Hepatocyte (in vitro differentiated cells): ENCODE results near the gene GCNT4.

Source experiments
- CTCF ChIP-seq: fragments of 200-600 bp; sonication (generic); IDR thresholded peaks from 2 replicates; pipeline ENCODE4 v1.5.1; 2016; ENCODE audit warnings: antibody characterized with exemption, mild to moderate bottlenecking; ENCODE audit not compliant: poor library complexity
- EZH2 ChIP-seq: fragments of 200-600 bp; sonication (generic); IDR thresholded peaks from 2 replicates; pipeline ENCODE4 v1.6.1; 2016; ENCODE audit warnings: antibody characterized with exemption, mild to moderate bottlenecking, borderline replicate concordance

- TF ChIP-seq CTCF, result no peak
- TF ChIP-seq EZH2, result no peak
These were observed 35.5 kb downstream of the GCNT4 start for GRCh38 chr5:75016896-75017295.
